ENCODE results near the gene SPTAN1.

- TF ChIP-seq POLR2A (IDR thresholded peaks at IDR 0.05; ENCODE audit: low read depth, low read length), result no peak
- no peak for TF ChIP-seq POLR2AphosphoS5 (IDR thresholded peaks at IDR 0.05; ENCODE audit: low read depth, low read length)
- no peak for TF ChIP-seq TAF1 (IDR thresholded peaks at IDR 0.05; ENCODE audit: borderline replicate concordance, low read depth, low read length)
Observed at GRCh38 chr9:128617943-128618342, 65.6 kb downstream of the SPTAN1 start.

All from GM12892 (cell line).